K562 (cell line): ENCODE data around the gene ZNF521. TPM values are rescaled to one million over a fixed set of nuclear protein-coding genes. Genes with fewer than 3 reads are reported as not detected.

Source experiments
- FOXJ2 ChIP-seq: fragments of 200-800 bp; sonication (Bioruptor generic); IDR thresholded peaks from 2 replicates; pipeline ENCODE4 v1.6.1; 2016; ENCODE audit warnings: missing genetic modification characterization, missing compliant biosample characterization
- GABPB1 ChIP-seq: sonication (generic); formaldehyde crosslinking; IDR thresholded peaks from 2 replicates; pipeline ENCODE4 v1.8.0; 2022; ENCODE audit warnings: mild to moderate bottlenecking, missing genetic modification reagents
- HDAC3 ChIP-seq: fragments of 450-650 bp; IDR thresholded peaks from 2 replicates; pipeline ENCODE4 v1.6.1; 2018; ENCODE audit warnings: borderline replicate concordance, mild to moderate bottlenecking, moderate library complexity; ENCODE audit not compliant: partially characterized antibody
- KLF10 ChIP-seq: fragments of 250-450 bp; sonication (Bioruptor Pico); IDR thresholded peaks from 2 replicates; pipeline ENCODE4 v1.6.1; 2021; ENCODE audit warnings: matching md5 sums
- NFATC3 ChIP-seq: fragments of 450-650 bp; IDR thresholded peaks from 2 replicates; pipeline ENCODE4 v1.6.1; 2017; ENCODE audit warnings: mild to moderate bottlenecking
- NRF1 ChIP-seq, 2 experiments: fragments of 450-650 bp; IDR thresholded peaks in 1 of 2; conservative IDR thresholded peaks in 1 of 2; 2 replicates each; pipeline ENCODE4 v1.6.1; 2014; ENCODE audit warnings: mild to moderate bottlenecking in 2 of 2
- POLR2AphosphoS2 ChIP-seq: IDR thresholded peaks from 2 replicates; pipeline ENCODE4 v1.6.1; 2012; ENCODE audit warnings: low read length, improper control_type of control experiment
- TAF9B ChIP-seq: fragments of 450-650 bp; IDR thresholded peaks from 2 replicates; pipeline ENCODE4 v1.6.1; 2018; ENCODE audit warnings: mild to moderate bottlenecking; ENCODE audit not compliant: partially characterized antibody
- ZBTB7A ChIP-seq: IDR thresholded peaks from 2 replicates; pipeline ENCODE4 v1.6.1; 2011; ENCODE audit warnings: low read depth, mild to moderate bottlenecking, low read length, moderate library complexity, borderline replicate concordance; ENCODE audit not compliant: control insufficient read depth
- ZNF143 ChIP-seq: sonication (generic); formaldehyde crosslinking; IDR thresholded peaks from 2 replicates; pipeline ENCODE4 v1.9.0; 2022; ENCODE audit warnings: mild to moderate bottlenecking, missing genetic modification reagents
- ZSCAN32 ChIP-seq: fragments of 450-650 bp; formaldehyde crosslinking; IDR thresholded peaks from 2 replicates; pipeline ENCODE4 v1.4.0; 2020; ENCODE audit warnings: mild to moderate bottlenecking, moderate library complexity
- polyA plus RNA-seq, 8 experiments: library from polyadenylated mRNA; depleted of rRNA in 4 of 8; stranded (reverse) in 5 of 8; unstranded in 3 of 8; fragments of >200 nt; fragmentation: Nextera tagmentation in 2 of 8; fragmentation: Illumina TruSeq in 1 of 8; extraction: Ambion mirVana in 2 of 8; extraction: Trizol in 1 of 8; gene quantifications; 2 replicates each; pipeline versions ENCODE4 v1.2.1 to v1.2.3, GENCODE V29; 2011 to 2014; ENCODE audit warnings: inconsistent platforms in 1 of 8, missing spikeins in 1 of 8
- total RNA-seq, 7 experiments: library from RNA; depleted of rRNA in 6 of 7; stranded (reverse); fragments of >200 nt in 6 of 7; fragmentation: Illumina TruSeq in 2 of 7; extraction: Trizol in 2 of 7; gene quantifications; 2 replicates each; pipeline versions ENCODE4 v1.2.1 to v1.2.3, GENCODE V29; 2011 to 2021; ENCODE audit warnings: low replicate concordance in 1 of 7
- TF ChIP-seq, protein P1 (sequence below): sonication (generic); formaldehyde crosslinking; IDR thresholded peaks from 2 replicates; pipeline ENCODE4 v1.8.1; 2023; ENCODE audit warnings: missing genetic modification reagents, mild to moderate bottlenecking, borderline replicate concordance
- TF ChIP-seq, protein P2 (sequence below), 3 experiments: fragments of 200-800 bp in 1 of 3; sonication (Bioruptor generic) in 1 of 3; sonication (generic) in 1 of 3; formaldehyde crosslinking in 1 of 3; IDR thresholded peaks; 2 replicates each; pipeline versions ENCODE4 v1.6.1 to v1.8.0; 2016 to 2022; ENCODE audit warnings: mild to moderate bottlenecking in 2 of 3, missing compliant biosample characterization in 2 of 3, missing genetic modification characterization in 2 of 3, missing genetic modification reagents in 1 of 3
- TF ChIP-seq, protein P3 (sequence below): sonication (generic); formaldehyde crosslinking; IDR thresholded peaks from 2 replicates; pipeline ENCODE4 v1.8.0; 2023; ENCODE audit warnings: missing genetic modification reagents, mild to moderate bottlenecking, borderline replicate concordance

ZNF521 gene
- total and polyA plus RNA-seq, 9 of the 15 experiments (the other 6 are each of a cell fraction or from before 2014, with no cell fraction given) = 1.2 to 5.8 (median 1.6) TPM

- TF ChIP-seq POLR2AphosphoS2 (no peak), TAF9B (no peak), ZNF143 (CRISPR knock-in tag) (no peak), ZBTB7A (no peak), ZSCAN32 (CRISPR knock-in tag) (no peak), HDAC3 (peak; percentile 51), FOXJ2 (tag) (peak; percentile 70), NFATC3 (no peak), KLF10 (no peak), GABPB1 (CRISPR knock-in tag) (no peak), NRF1 (conservative IDR thresholded peaks at IDR 0.05 in 1 of 2, IDR thresholded peaks at IDR 0.05 in 1 of 2) (no peak; a peak in 1 of 4 replicates)
- TF ChIP-seq, protein P1, sequence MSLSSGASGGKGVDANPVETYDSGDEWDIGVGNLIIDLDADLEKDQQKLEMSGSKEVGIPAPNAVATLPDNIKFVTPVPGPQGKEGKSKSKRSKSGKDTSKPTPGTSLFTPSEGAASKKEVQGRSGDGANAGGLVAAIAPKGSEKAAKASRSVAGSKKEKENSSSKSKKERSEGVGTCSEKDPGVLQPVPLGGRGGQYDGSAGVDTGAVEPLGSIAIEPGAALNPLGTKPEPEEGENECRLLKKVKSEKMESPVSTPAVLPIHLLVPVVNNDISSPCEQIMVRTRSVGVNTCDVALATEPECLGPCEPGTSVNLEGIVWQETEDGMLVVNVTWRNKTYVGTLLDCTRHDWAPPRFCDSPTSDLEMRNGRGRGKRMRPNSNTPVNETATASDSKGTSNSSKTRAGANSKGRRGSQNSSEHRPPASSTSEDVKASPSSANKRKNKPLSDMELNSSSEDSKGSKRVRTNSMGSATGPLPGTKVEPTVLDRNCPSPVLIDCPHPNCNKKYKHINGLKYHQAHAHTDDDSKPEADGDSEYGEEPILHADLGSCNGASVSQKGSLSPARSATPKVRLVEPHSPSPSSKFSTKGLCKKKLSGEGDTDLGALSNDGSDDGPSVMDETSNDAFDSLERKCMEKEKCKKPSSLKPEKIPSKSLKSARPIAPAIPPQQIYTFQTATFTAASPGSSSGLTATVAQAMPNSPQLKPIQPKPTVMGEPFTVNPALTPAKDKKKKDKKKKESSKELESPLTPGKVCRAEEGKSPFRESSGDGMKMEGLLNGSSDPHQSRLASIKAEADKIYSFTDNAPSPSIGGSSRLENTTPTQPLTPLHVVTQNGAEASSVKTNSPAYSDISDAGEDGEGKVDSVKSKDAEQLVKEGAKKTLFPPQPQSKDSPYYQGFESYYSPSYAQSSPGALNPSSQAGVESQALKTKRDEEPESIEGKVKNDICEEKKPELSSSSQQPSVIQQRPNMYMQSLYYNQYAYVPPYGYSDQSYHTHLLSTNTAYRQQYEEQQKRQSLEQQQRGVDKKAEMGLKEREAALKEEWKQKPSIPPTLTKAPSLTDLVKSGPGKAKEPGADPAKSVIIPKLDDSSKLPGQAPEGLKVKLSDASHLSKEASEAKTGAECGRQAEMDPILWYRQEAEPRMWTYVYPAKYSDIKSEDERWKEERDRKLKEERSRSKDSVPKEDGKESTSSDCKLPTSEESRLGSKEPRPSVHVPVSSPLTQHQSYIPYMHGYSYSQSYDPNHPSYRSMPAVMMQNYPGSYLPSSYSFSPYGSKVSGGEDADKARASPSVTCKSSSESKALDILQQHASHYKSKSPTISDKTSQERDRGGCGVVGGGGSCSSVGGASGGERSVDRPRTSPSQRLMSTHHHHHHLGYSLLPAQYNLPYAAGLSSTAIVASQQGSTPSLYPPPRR (CRISPR knock-in tag) = no peak
- TF ChIP-seq, protein P2, sequence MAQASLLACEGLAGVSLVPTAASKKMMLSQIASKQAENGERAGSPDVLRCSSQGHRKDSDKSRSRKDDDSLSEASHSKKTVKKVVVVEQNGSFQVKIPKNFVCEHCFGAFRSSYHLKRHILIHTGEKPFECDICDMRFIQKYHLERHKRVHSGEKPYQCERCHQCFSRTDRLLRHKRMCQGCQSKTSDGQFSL (CRISPR knock-in tag; IDR thresholded peaks at IDR 0.05) = no peak
- TF ChIP-seq, protein P2 (tag; IDR thresholded peaks at IDR 0.05) = no peak
- TF ChIP-seq, protein P3, sequence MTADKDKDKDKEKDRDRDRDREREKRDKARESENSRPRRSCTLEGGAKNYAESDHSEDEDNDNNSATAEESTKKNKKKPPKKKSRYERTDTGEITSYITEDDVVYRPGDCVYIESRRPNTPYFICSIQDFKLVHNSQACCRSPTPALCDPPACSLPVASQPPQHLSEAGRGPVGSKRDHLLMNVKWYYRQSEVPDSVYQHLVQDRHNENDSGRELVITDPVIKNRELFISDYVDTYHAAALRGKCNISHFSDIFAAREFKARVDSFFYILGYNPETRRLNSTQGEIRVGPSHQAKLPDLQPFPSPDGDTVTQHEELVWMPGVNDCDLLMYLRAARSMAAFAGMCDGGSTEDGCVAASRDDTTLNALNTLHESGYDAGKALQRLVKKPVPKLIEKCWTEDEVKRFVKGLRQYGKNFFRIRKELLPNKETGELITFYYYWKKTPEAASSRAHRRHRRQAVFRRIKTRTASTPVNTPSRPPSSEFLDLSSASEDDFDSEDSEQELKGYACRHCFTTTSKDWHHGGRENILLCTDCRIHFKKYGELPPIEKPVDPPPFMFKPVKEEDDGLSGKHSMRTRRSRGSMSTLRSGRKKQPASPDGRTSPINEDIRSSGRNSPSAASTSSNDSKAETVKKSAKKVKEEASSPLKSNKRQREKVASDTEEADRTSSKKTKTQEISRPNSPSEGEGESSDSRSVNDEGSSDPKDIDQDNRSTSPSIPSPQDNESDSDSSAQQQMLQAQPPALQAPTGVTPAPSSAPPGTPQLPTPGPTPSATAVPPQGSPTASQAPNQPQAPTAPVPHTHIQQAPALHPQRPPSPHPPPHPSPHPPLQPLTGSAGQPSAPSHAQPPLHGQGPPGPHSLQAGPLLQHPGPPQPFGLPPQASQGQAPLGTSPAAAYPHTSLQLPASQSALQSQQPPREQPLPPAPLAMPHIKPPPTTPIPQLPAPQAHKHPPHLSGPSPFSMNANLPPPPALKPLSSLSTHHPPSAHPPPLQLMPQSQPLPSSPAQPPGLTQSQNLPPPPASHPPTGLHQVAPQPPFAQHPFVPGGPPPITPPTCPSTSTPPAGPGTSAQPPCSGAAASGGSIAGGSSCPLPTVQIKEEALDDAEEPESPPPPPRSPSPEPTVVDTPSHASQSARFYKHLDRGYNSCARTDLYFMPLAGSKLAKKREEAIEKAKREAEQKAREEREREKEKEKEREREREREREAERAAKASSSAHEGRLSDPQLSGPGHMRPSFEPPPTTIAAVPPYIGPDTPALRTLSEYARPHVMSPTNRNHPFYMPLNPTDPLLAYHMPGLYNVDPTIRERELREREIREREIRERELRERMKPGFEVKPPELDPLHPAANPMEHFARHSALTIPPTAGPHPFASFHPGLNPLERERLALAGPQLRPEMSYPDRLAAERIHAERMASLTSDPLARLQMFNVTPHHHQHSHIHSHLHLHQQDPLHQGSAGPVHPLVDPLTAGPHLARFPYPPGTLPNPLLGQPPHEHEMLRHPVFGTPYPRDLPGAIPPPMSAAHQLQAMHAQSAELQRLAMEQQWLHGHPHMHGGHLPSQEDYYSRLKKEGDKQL = no peak
These were observed 112.2 kb downstream of the ZNF521 start (continued) for GRCh38 chr18:25239581-25240419.
